Adipose tissue (tissue), 3 donors: ENCODE results near the gene TMC3. TPM values are rescaled to one million over a fixed set of nuclear protein-coding genes. Genes with fewer than 3 reads are reported as not detected.

Experiments
- polyA plus RNA-seq, 3 donors: library from polyadenylated mRNA; stranded (reverse); fragments of 200-250 nt; gene quantifications; one replicate each; pipeline ENCODE4 v1.2.3, GENCODE V29; 2013
- donor health status: healthy with polysubstance abuse.
- donor health status: Bipolar disorder and iron deficiency.
- donor health status: healthy.

TMC3 gene
- polyA plus RNA-seq, 3 donors = 0.01 TPM; not detected in 2

Other genes starting within 250 kb of the TMC3 start
- gene CFAP161, start 239.9 kb downstream of the TMC3 start, polyA plus RNA-seq = under 1 TPM; 0.03 to 0.56 (median 0.42) TPM
- 10 to 100 TPM in 1 of 3 donors, 1 to 10 TPM in 2; 2.4 to 12.6 (median 9.3) TPM for gene IL16, start 177.3 kb downstream of the TMC3 start, polyA plus RNA-seq
- 1 to 10 TPM; 1.2 to 3.8 (median 2.3) TPM for gene STARD5, start 50.1 kb downstream of the TMC3 start, polyA plus RNA-seq